Endometrial microvascular endothelial cells (primary cell): ENCODE data around the gene CORO1A. TPM values are rescaled to one million over a fixed set of nuclear protein-coding genes. Genes with fewer than 3 reads are reported as not detected.

Experiments used
- in situ Hi-C: cut with HindIII; loops from 2 replicates; pipeline ENCODE4 v1.10.0; 2017; ENCODE audit warnings: low sequenced_read_pairs, low pct_unique_long_range_greater_than_20kb; ENCODE audit errors: inconsistent ontology term
- total RNA-seq: library from RNA; depleted of rRNA; stranded (reverse); fragments of >200 nt; gene quantifications from one replicate; pipeline ENCODE4 v1.2.3, GENCODE V29; 2015; ENCODE audit errors: inconsistent ontology term

CORO1A gene
- 2.5 TPM for total RNA-seq

DNA sequence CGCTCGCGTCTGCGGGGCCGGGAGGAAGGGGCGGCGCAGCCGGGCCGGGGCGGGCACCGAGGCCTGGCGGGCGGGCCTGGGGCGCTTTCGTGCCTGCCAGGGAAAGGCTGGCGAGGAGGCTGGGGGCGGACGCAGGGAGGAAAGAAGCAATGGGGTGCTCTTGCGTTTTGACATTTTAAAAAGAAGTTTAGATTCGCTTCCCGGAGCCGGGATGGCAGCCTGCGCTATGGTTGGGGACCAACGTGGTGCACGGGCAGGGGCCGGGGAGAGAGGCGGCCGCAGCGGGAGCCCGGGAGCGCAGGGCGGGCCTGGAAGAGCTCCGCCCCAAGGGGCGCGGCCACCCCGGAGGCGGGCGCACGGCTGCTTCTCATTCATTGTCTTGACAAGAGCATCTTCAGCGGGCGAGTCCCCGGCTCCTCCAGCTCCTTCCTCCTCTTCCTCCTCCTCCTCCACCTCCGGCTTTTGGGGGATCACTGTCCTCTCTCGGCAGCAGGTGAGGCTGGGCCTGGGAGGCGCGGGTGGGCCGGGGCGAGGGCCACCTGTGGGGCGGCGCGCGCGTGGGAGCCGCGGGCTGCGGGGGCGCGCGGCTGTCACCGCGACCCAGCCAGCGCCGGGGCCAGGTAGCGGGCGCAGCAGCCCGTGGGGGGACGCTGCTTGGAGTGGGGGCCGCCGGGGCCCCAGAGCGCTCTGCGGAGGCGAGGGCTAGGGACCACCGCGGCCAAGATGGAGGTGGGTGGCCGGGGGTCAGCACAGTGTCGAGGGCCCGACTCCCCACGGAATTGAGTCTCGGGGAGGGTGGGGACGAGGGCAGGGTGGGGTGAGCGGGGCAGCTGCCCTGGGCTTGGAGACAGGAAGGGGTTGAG, at the start of gene CORO1A:
Gene CORO1A (plus strand): TSS at position 370 of the 863 bp plus-strand sequence. CDS start 1,608 bp downstream, outside the sequence.
- in situ Hi-C loops: no loop called here

DNA sequence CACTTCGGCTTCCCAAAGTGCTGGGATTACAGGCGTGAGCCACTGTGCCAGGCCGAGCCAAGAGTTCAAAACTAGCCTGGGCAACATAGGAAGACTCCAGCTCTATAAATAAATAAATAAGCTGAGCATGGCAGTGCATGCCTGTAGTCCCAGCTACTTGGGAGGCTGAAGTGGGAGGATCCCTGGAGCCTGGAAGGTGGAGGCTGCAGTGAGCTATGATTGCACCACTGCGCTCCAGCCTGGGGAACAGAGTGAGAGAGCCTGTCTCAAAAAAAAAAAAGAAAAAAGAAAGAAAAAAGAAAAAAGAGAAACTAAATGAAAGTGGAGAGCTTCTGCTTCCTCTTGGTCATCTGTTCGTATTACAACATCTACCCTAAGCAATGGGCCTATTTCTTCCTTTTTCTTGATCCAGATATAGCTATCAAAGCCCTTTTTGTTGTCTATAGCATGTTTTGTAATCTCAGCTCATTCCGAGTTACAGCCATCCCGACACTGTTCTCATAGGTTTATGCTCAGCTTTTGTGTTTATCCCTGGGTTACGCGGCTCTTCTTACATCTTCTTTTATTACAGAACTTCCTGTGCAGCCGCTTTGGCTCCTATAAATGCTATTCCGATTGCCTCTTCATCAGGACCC, 46.3 kb upstream of the CORO1A start:
- in situ Hi-C loops: no loop called here

DNA sequence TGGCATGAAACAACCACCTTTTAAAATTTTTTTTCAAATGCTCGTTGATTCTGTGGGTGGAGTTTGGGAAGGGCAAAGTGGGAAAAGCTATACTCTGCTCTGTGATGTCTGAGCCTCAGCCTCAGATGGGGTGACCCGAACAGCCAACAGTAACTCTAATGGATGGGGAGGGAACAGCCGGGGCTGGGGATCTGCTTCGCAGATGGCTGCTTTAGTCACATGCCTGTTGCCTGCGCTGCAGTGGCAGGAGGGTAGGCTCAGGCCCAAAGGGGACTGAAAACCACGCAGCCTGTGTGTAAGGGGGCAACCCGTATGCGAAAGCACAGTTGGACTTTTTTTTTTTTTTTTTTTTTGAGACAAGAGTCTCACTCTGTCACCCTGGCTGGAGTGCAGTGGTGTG, 45.5 kb upstream of the CORO1A start:
- in situ Hi-C loops: no loop called here

DNA sequence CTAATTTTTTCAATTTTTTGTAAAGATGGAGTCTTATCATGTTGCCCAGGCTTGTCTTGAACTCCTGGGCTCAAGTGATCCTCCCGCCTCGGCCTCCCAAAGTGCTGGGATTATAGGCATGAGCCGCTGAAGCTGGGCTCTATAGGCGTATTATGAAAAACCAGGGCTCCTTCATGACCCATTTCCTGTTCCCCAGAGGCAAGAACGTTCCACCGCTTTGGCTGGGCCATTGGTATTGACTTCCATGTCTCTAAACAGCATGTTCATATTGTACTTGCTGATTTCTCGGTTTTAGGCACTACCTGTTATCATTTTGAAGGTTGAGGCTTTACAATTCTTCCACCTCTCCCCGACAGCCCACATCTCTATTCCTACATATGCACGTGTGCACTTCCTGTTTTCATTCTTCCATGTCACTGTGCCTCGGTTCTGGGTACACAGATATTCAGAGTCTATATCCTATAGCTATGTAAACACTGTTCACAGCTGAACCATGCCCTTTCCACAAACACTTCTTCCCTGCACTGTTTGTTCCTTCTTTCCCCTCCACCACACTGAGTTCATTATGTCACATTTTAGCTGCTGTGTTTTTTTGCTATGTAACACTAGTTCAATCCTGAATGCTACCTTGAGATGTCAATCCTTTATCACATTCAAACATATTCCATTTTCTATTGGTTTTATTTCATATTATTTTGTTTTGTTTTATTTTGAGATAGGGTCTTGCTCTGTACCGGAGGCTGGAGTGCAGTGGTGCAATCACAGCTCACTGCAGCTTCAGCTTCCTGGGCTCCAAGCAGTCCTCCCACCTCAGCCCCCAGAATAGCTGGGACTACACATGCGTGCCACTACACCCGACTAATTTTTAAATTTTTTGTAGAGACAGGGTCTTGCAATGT, 43.6 kb upstream of the CORO1A start:
- in situ Hi-C loops: no loop called here

DNA sequence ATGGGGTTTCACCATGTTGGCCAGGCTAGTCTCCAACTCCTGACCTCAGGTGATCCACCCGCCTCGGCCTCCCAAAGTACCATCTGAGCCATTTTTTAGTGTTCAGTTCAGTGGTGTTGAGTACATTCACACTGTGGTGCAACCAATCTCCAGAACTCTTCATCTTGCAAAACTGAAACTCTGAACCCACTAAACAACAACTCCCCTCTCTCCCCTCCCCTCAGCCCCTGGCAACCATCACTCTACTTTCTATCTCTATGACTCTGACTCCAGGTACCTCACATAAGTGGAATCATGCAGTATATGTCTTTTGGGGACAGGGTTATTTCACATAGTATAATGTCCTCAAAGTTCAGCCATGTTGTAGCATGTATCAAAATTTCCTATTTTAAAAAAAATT, 41.7 kb upstream of the CORO1A start:
- in situ Hi-C loops: no loop called here

DNA sequence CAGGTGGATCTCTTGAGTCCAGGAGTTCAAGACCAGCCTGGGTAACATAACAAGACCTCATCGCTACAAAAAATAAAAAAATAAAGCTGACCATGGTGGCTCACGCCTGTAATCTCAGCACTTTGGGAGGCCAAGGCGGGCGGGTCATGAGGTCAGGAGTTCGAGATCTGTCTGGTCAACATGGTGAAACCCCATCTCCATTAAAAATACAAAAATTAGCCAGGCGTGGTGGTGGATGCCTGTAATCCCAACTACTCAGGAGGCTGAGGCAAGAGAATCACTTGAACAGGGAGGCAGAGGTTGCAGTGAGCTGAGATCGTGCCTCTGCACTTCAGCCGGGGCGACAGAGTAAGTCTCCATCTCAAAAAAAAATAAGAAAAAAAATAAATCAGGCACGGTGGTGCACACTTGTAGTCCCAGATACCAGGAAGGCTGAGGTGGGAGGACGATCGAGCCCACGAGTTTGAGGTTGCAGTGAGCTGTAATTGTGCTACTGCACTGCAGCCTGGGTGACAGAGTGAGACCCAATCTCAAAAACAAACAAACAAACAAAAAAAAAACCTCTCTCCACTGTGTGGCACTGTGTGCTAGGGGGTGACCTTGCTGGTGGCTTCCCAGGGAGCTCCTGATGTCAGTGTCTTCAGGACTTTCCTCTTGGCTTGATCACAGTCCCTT, 40.6 kb upstream of the CORO1A start:
- in situ Hi-C loops: no loop called here

DNA sequence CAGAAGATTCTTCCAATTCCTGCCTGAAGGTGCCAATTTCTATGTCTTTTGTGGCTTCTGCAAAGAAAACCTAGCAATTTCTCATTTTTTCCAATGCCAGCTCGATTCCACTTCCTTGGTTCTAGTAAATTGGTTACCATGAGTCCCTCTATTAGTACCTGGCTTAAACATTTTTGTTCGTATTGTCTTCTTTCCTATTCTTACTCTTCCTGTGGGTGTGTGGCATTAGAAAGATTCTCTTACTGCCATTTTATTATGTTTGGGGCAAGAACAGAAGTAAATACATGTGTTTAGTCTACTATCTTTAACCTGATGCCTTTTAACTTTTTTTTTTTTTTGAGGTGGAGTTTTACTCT, 40.1 kb upstream of the CORO1A start:
- in situ Hi-C loops: no loop called here

DNA sequence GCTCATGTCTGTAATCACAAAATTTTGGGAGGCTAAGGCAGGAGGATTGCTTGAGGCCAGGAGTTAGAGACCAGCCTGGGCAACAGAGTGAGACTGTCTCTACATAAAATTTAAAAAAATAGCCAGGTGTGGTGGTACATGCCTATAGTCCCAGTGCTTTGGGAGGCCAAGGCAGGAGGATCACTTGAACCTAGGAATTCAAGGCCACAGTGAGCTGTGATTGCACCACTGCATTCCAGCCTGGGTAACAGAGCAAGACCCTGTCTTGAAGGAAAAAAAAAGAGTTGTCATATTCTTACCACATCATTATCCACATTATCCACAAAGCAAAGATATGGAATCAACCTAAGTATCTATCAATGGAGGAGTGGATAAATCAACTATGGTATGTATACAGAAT, 39.4 kb upstream of the CORO1A start:
- in situ Hi-C loops: no loop called here

DNA sequence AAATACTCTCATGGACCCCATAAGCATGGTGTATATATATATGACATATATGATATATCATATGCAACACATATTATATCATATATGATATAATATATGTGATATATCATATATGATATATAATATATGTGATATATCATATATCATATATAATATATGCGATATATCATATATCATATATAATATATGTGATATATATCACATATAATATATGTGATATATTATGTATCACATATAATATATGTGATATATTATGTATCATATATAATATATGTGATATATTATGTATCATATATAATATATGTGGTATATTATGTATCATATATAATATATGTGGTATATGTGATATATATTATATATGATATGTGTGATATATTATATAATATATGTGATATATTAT, 38.5 kb upstream of the CORO1A start:
- in situ Hi-C loops: no loop called here

DNA sequence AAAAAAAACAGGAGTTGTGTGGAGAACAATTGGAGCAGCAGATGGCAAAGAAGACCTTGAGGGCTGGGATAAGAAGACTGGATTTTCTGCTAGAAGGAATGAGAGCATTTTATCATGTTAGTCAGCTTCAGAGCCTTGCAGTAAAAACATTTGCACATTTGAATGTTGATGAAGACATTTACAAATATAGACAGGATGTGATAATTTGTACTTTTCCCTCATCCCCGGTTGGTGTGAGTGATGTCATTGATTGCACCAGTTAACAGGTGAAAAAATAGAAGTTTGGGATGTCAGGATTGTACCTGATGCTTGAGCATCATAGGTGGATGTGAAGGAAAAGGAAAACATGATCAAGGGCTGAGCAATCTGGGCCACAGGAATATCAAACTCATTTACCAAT, 37.7 kb upstream of the CORO1A start:
- in situ Hi-C loops: no loop called here

DNA sequence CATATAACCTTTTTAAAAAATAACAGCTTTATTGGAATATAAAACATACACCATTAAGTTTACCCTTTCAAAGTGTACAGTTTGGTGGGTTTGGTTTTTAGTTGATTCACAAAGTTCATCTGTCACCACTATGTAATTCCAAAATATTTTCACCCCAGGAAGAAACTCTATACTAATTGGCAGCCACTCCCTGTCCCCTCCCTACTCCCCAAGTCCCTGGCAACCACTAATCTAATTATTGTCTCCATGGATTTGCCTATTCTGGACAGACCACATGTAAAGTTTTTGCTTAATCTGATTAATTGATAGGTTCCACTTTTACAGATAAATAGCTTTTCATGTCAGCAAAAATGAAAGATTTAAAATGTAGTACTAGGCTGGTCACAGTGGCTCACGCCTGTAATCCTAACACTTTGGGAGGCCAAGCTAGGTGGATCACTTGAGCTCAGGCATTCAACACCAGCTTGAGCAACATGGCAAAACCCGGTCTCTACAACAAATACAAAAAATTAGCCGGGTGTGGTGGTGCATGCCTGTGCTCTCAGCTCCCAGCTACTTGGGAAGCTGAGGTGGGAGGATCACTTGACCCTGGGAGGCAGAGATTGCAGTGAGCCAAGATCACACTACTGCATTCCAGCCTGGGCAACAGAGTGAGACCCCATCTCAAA, 35.4 kb upstream of the CORO1A start:
- in situ Hi-C loops: no loop called here

DNA sequence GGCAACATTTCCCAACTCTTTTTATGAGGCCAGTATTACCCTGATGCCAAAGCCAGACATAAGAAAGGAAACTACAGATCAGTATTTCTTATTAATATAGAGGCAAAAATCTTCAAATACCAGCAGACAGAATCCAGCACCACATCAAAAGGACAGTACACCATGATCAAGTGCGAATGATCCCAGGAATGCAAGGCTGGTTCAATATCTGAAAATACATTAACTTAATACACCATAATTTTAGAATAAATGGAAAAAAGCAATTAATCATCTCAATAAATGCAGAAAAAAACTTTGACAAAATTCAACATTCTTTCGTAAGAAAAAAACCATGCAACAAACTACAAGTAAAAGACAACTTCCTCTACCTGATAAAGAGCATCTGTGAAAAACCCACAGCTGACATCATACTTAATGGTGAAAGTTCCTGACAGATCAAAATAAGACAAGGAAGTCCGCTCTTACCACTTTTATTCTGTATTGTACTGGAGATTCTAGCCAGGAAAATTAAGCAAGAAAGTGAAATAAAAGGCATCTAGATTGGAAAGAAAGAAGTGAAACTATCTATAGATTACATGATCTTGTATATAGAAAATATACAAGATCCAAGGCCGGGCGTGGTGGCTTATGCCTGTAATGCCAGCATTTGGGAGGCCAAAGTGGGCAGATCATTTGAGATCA, 34.0 kb upstream of the CORO1A start:
- in situ Hi-C loops: no loop called here

DNA sequence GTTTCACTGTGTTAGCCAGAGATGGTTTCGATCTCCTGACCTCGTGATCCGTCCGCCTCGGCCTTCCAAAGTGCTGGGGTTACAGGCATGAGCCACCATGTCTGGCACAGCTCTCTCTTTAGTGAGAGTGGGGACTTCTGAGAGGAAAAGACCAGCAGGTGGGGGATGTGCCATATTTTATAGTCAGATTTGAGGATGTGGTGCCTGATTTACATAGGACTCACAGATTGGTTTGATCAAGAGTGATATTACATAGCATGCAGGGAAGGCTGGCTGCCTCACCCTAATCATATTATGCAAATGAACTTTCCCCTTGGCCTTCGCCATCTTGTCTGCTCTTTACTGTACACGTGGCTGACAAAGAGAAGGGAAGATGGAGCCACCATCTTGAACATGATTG, 32.3 kb upstream of the CORO1A start:
- in situ Hi-C loops: no loop called here

DNA sequence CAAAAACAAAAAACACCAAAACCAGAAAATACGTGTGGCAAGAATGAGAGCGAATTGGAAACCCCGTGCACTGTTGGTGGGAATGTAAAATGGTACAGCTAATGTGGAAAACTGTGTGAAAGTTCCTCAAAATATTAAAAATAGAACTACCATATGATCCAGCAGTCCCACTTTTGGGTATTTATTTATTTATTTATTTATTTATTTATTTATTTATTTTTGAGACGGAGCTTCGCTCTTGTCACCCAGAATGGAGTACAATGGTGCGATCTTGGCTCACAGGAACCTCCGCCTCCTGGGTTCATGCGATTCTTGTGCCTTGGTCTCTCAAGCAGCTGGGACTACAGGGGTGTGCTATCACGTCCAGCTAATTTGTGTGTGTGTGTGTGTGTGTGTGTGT, 30.9 kb upstream of the CORO1A start:
- in situ Hi-C loops: no loop called here

DNA sequence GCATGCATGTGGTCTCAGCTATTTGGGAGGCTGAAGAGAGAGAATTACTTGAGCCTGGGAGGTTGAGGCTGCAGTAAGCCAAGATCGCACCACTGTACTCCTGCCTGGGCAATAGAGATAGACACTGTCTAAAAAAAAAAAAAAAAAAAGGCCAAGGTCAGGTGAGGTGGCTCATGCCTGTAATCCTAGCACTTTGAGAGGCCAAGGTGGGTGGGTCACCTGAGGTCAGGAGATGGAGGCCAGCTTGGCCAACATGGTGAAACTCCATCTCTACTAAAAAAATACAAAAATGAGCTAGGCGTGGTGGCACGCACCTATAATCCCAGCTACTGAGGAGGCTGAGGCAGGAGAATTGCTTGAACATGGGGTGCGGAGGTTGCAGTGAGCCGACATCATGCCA, 28.2 kb upstream of the CORO1A start:
- in situ Hi-C loops: no loop called here

DNA sequence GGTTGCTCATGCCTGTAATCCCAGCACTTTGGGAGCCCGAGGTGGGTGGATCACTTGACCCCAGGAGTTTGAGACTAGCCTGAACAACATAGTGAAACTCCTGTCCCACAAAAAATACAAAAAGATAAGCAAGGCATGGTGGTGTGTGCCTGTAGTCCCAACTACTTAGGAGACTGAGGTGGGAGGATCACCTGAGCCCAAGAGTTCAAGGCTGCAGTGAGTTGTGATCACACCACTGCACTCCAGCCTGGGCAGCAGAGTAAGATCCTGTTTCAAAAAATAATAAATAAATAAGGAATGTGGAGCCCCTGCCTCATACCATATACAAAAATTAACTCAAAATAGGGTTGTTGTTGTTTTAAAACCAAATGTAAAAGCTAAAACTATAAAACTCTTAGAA, 26.2 kb upstream of the CORO1A start:
- in situ Hi-C loops: no loop called here

DNA sequence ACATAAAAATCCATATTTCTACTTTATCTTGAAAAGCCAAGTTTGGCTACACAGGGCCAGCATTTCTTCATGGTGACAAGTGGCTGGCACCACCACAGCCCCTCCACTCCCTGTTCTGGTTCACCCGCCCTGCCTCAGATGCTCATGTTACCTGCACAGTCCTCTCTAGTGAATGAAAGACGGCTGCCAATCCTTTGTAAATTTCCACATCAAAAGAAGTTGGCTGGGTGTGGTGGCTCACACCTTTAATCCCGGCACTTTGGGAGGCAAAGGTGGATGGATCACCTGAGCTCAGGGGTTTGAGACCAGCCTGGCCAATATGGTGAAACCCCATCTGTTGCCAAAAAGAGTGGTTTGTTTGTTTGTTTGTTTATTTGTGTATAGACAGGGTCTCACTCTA, 19.9 kb upstream of the CORO1A start:
- in situ Hi-C loops: no loop called here
